GM23338 (cell line): ENCODE data around the gene ACBD5.

Source experiments
- EZH2 ChIP-seq: fragments of 200-600 bp; sonication (generic); IDR thresholded peaks from one replicate; pipeline ENCODE4 v1.8.0; 2017; ENCODE audit warnings: antibody characterized with exemption, mild to moderate bottlenecking, low read depth; ENCODE audit not compliant: unreplicated experiment
- NANOG ChIP-seq: IDR thresholded peaks from 2 replicates; pipeline ENCODE4 v1.6.1; 2016; ENCODE audit warnings: antibody characterized with exemption, borderline replicate concordance
- POLR2AphosphoS5 ChIP-seq: IDR thresholded peaks from 2 replicates; pipeline ENCODE4 v1.6.1; 2016; ENCODE audit warnings: antibody characterized with exemption, low read depth
- TF ChIP-seq, protein P1 (sequence below), 2 experiments: fragments of 200-600 bp in 1 of 2; sonication (generic) in 1 of 2; conservative IDR thresholded peaks; 2 replicates each; pipeline versions ENCODE4 v1.5.1 to v1.6.1; 2016 to 2017; ENCODE audit warnings: antibody characterized with exemption in 2 of 2, low read depth in 2 of 2, mild to moderate bottlenecking in 2 of 2, moderate library complexity in 1 of 2
- TF ChIP-seq, protein P2 (sequence below): fragments of 250-450 bp; sonication (Bioruptor Pico); IDR thresholded peaks from 2 replicates; pipeline ENCODE4 v1.5.0; 2020; ENCODE audit warnings: mild to moderate bottlenecking, moderate library complexity

- TF ChIP-seq, protein P1, sequence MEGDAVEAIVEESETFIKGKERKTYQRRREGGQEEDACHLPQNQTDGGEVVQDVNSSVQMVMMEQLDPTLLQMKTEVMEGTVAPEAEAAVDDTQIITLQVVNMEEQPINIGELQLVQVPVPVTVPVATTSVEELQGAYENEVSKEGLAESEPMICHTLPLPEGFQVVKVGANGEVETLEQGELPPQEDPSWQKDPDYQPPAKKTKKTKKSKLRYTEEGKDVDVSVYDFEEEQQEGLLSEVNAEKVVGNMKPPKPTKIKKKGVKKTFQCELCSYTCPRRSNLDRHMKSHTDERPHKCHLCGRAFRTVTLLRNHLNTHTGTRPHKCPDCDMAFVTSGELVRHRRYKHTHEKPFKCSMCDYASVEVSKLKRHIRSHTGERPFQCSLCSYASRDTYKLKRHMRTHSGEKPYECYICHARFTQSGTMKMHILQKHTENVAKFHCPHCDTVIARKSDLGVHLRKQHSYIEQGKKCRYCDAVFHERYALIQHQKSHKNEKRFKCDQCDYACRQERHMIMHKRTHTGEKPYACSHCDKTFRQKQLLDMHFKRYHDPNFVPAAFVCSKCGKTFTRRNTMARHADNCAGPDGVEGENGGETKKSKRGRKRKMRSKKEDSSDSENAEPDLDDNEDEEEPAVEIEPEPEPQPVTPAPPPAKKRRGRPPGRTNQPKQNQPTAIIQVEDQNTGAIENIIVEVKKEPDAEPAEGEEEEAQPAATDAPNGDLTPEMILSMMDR (conservative IDR thresholded peaks at IDR 0.05; ENCODE audit: low read depth in 2 of 2), result no peak
- TF ChIP-seq EZH2 (no peak), NANOG (no peak), POLR2AphosphoS5 (no peak)
- TF ChIP-seq, protein P2, sequence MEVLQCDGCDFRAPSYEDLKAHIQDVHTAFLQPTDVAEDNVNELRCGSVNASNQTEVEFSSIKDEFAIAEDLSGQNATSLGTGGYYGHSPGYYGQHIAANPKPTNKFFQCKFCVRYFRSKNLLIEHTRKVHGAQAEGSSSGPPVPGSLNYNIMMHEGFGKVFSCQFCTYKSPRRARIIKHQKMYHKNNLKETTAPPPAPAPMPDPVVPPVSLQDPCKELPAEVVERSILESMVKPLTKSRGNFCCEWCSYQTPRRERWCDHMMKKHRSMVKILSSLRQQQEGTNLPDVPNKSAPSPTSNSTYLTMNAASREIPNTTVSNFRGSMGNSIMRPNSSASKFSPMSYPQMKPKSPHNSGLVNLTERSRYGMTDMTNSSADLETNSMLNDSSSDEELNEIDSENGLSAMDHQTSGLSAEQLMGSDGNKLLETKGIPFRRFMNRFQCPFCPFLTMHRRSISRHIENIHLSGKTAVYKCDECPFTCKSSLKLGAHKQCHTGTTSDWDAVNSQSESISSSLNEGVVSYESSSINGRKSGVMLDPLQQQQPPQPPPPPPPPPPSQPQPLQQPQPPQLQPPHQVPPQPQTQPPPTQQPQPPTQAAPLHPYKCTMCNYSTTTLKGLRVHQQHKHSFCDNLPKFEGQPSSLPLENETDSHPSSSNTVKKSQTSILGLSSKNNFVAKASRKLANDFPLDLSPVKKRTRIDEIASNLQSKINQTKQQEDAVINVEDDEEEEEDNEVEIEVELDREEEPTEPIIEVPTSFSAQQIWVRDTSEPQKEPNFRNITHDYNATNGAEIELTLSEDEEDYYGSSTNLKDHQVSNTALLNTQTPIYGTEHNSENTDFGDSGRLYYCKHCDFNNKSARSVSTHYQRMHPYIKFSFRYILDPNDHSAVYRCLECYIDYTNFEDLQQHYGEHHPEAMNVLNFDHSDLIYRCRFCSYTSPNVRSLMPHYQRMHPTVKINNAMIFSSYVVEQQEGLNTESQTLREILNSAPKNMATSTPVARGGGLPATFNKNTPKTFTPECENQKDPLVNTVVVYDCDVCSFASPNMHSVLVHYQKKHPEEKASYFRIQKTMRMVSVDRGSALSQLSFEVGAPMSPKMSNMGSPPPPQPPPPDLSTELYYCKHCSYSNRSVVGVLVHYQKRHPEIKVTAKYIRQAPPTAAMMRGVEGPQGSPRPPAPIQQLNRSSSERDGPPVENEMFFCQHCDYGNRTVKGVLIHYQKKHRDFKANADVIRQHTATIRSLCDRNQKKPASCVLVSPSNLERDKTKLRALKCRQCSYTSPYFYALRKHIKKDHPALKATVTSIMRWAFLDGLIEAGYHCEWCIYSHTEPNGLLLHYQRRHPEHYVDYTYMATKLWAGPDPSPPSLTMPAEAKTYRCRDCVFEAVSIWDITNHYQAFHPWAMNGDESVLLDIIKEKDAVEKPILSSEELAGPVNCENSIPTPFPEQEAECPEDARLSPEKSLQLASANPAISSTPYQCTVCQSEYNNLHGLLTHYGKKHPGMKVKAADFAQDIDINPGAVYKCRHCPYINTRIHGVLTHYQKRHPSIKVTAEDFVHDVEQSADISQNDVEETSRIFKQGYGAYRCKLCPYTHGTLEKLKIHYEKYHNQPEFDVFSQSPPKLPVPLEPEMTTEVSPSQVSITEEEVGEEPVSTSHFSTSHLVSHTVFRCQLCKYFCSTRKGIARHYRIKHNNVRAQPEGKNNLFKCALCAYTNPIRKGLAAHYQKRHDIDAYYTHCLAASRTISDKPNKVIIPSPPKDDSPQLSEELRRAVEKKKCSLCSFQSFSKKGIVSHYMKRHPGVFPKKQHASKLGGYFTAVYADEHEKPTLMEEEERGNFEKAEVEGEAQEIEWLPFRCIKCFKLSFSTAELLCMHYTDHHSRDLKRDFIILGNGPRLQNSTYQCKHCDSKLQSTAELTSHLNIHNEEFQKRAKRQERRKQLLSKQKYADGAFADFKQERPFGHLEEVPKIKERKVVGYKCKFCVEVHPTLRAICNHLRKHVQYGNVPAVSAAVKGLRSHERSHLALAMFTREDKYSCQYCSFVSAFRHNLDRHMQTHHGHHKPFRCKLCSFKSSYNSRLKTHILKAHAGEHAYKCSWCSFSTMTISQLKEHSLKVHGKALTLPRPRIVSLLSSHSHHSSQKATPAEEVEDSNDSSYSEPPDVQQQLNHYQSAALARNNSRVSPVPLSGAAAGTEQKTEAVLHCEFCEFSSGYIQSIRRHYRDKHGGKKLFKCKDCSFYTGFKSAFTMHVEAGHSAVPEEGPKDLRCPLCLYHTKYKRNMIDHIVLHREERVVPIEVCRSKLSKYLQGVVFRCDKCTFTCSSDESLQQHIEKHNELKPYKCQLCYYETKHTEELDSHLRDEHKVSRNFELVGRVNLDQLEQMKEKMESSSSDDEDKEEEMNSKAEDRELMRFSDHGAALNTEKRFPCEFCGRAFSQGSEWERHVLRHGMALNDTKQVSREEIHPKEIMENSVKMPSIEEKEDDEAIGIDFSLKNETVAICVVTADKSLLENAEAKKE (CRISPR knock-in tag), result no peak
Measured at GRCh38 chr10:27240212-27241009, at the start of gene ACBD5.
